ENCODE measurements around the gene ERAS. TPM values are rescaled to one million over a fixed set of nuclear protein-coding genes. Genes with fewer than 3 reads are reported as not detected.

ERAS gene
- total and polyA plus RNA-seq, 2 experiments from 2014 or later = 1.3 to 2.4 TPM

Small RNA genes lying within 50 kb of the gene (small RNA-seq; reads per million reads assigned to genes)
- not detected for gene RNU6-29P (ENCODE audit: low replicate concordance)

Other genes with a start within 250 kb of the ERAS start
- gene WDR13, start 229.0 kb upstream of the ERAS start, total RNA-seq (2014; rRNA removed; shearing (Covaris generic)) = 24.2 and 34.9 TPM in 2 replicates
- gene WDR13, start 229.0 kb upstream of the ERAS start, polyA plus RNA-seq (2016; fragmentation: Nextera tagmentation; extraction: Ambion mirVana) = 19.3 and 24.9 TPM in 2 replicates
- 0.12 and 0.56 TPM in 2 replicates for gene WAS, start 142.7 kb upstream of the ERAS start, total RNA-seq (2014; rRNA removed; shearing (Covaris generic))
- gene WAS, start 142.7 kb upstream of the ERAS start, polyA plus RNA-seq (2016; fragmentation: Nextera tagmentation; extraction: Ambion mirVana) = 0.12 and 0.32 TPM in 2 replicates
- gene SUV39H1, start 129.8 kb upstream of the ERAS start, total RNA-seq (2014; rRNA removed; shearing (Covaris generic)) = 14.1 and 15.2 TPM in 2 replicates
- 9.0 and 9.5 TPM in 2 replicates for gene SUV39H1, start 129.8 kb upstream of the ERAS start, polyA plus RNA-seq (2016; fragmentation: Nextera tagmentation; extraction: Ambion mirVana)
- gene GLOD5, start 64.8 kb upstream of the ERAS start, total RNA-seq (2014; rRNA removed; shearing (Covaris generic)) = not detected in 2 replicates
- gene GLOD5, start 64.8 kb upstream of the ERAS start, polyA plus RNA-seq (2016; fragmentation: Nextera tagmentation; extraction: Ambion mirVana) = not detected in 2 replicates
- gene GATA1, start 39.9 kb upstream of the ERAS start, total RNA-seq (2014; rRNA removed; shearing (Covaris generic)) = not detected in 2 replicates
- not detected in 2 replicates for gene GATA1, start 39.9 kb upstream of the ERAS start, polyA plus RNA-seq (2016; fragmentation: Nextera tagmentation; extraction: Ambion mirVana)
- 49.8 and 61.2 TPM in 2 replicates for gene HDAC6, start 24.4 kb upstream of the ERAS start, total RNA-seq (2014; rRNA removed; shearing (Covaris generic))
- gene HDAC6, start 24.4 kb upstream of the ERAS start, polyA plus RNA-seq (2016; fragmentation: Nextera tagmentation; extraction: Ambion mirVana) = 29.7 and 33.0 TPM in 2 replicates
- 4.0 and 15.6 TPM in 2 replicates for gene PCSK1N, start 9.1 kb downstream of the ERAS start, total RNA-seq (2014; rRNA removed; shearing (Covaris generic))
- 12.8 and 16.5 TPM in 2 replicates for gene PCSK1N, start 9.1 kb downstream of the ERAS start, polyA plus RNA-seq (2016; fragmentation: Nextera tagmentation; extraction: Ambion mirVana)
- 61.3 and 67.1 TPM in 2 replicates for gene TIMM17B, start 71.3 kb downstream of the ERAS start, total RNA-seq (2014; rRNA removed; shearing (Covaris generic))
- 147 and 158 TPM in 2 replicates for gene TIMM17B, start 71.3 kb downstream of the ERAS start, polyA plus RNA-seq (2016; fragmentation: Nextera tagmentation; extraction: Ambion mirVana)
- 53.2 and 63.4 TPM in 2 replicates for gene PQBP1, start 71.4 kb downstream of the ERAS start, total RNA-seq (2014; rRNA removed; shearing (Covaris generic))
- 121 and 130 TPM in 2 replicates for gene PQBP1, start 71.4 kb downstream of the ERAS start, polyA plus RNA-seq (2016; fragmentation: Nextera tagmentation; extraction: Ambion mirVana)
- 16.4 and 17.7 TPM in 2 replicates for gene SLC35A2, start 85.1 kb downstream of the ERAS start, total RNA-seq (2014; rRNA removed; shearing (Covaris generic))
- gene SLC35A2, start 85.1 kb downstream of the ERAS start, polyA plus RNA-seq (2016; fragmentation: Nextera tagmentation; extraction: Ambion mirVana) = 13.0 and 20.6 TPM in 2 replicates
- gene PIM2, start 92.5 kb downstream of the ERAS start, total RNA-seq (2014; rRNA removed; shearing (Covaris generic)) = 336 and 359 TPM in 2 replicates
- gene PIM2, start 92.5 kb downstream of the ERAS start, polyA plus RNA-seq (2016; fragmentation: Nextera tagmentation; extraction: Ambion mirVana) = 232 and 237 TPM in 2 replicates
- 45.4 and 56.5 TPM in 2 replicates for gene OTUD5, start 131.1 kb downstream of the ERAS start, total RNA-seq (2014; rRNA removed; shearing (Covaris generic))
- 23.5 and 28.7 TPM in 2 replicates for gene OTUD5, start 131.1 kb downstream of the ERAS start, polyA plus RNA-seq (2016; fragmentation: Nextera tagmentation; extraction: Ambion mirVana)
- 5.3 and 5.6 TPM in 2 replicates for gene KCND1, start 145.3 kb downstream of the ERAS start, total RNA-seq (2014; rRNA removed; shearing (Covaris generic))
- 2.7 and 3.2 TPM in 2 replicates for gene KCND1, start 145.3 kb downstream of the ERAS start, polyA plus RNA-seq (2016; fragmentation: Nextera tagmentation; extraction: Ambion mirVana)
- 32.7 and 39.1 TPM in 2 replicates for gene GRIPAP1, start 175.8 kb downstream of the ERAS start, total RNA-seq (2014; rRNA removed; shearing (Covaris generic))
- 57.1 and 62.2 TPM in 2 replicates for gene GRIPAP1, start 175.8 kb downstream of the ERAS start, polyA plus RNA-seq (2016; fragmentation: Nextera tagmentation; extraction: Ambion mirVana)
- 63.3 and 83.8 TPM in 2 replicates for gene TFE3, start 216.8 kb downstream of the ERAS start, total RNA-seq (2014; rRNA removed; shearing (Covaris generic))
- 20.8 and 21.4 TPM in 2 replicates for gene TFE3, start 216.8 kb downstream of the ERAS start, polyA plus RNA-seq (2016; fragmentation: Nextera tagmentation; extraction: Ambion mirVana)
- 6.8 and 9.9 TPM in 2 replicates for gene CCDC120, start 232.5 kb downstream of the ERAS start, total RNA-seq (2014; rRNA removed; shearing (Covaris generic))
- gene CCDC120, start 232.5 kb downstream of the ERAS start, polyA plus RNA-seq (2016; fragmentation: Nextera tagmentation; extraction: Ambion mirVana) = 3.3 and 3.6 TPM in 2 replicates
- 6.3 and 7.7 TPM in 2 replicates for gene PRAF2, start 247.5 kb downstream of the ERAS start, total RNA-seq (2014; rRNA removed; shearing (Covaris generic))
- 22.1 and 24.3 TPM in 2 replicates for gene PRAF2, start 247.5 kb downstream of the ERAS start, polyA plus RNA-seq (2016; fragmentation: Nextera tagmentation; extraction: Ambion mirVana)